ENCODE measurements around the gene PEPD.

PEPD gene

GRCh38 chr19:33510462-33511194 is 11.0 kb downstream of the PEPD start:
- DNase-seq = no peak

GRCh38 chr19:33509774-33510173 is 11.8 kb downstream of the PEPD start:
- no peak for DNase-seq

DNA sequence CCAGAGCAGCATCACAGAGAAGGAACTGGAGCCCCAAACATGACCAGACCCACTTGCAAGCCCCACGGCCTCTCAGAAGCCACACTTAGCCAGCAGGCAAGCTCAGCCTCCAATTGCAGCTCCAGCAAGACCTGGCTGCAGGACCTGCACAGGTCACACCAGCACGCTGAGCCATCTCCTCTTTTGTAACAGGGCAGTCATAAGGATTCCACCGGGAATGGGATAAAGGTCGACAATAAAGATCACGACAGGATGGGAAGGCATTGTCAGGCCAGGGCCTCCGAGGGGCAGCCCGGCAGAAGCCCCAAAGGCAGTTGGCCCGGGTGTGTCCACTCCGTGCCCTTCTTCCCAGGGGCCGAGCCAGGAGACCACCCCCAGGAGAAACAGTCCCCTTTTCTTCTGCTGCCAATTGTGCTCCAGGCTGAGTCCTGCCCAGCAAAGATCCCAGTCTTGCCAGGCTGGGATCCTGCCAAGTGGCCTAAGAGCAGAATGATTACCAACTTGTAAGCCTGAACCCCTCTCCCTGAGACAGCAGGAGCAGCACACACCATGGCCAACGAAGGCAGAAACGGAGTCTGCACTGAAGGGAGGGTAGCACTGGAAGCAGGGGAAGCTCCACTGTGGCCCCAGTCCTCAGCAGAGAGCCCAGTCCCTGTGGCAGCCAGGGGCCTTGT is 12.5 kb downstream of the PEPD start:
- no peak for DNase-seq

GRCh38 chr19:33508431-33508830 is 13.2 kb downstream of the PEPD start:
- no peak for DNase-seq

- no peak for DNase-seq
Observed at GRCh38 chr19:33508009-33508408, 13.6 kb downstream of the PEPD start.

- DNase-seq = no peak
Observed at GRCh38 chr19:33507021-33507956, 14.3 kb downstream of the PEPD start.

DNA sequence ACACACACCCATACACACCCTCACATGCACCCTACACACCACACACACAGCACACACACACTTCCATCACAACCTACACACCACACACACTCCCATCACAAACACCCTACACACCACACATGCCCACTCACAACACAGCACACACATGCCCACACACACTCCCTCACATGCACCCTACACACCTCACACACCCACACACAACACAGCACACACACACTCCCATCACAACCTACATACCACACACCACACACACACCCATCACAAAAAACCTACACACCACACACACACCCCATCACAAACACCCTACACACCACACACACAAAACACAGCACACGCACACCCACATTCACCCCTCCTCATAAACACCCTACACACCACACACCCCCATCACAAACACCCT is 15.1 kb downstream of the PEPD start:
- DNase-seq = no peak

- DNase-seq = no peak
Observed at GRCh38 chr19:33505823-33506222, 15.8 kb downstream of the PEPD start.

DNA sequence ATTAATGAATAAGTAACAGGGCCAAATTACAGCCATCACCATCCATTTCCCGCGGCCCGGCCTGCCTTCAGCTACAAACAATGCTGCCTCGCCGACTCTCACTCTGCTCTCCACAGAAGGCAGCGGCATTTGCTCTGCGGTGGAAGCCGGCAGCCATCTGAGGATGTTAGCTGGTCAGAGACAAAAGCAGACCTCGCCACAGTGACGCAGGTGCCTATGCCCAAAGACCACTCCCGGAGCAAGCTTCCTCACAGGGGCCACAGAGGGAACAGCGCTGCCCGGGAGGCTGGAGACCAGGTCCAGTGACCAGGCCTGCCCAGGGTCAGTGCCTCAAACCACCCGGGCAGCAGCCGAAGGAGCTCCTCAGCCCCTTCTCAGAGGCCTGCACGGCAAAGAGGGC is 16.4 kb downstream of the PEPD start:
- no peak for DNase-seq

DNA sequence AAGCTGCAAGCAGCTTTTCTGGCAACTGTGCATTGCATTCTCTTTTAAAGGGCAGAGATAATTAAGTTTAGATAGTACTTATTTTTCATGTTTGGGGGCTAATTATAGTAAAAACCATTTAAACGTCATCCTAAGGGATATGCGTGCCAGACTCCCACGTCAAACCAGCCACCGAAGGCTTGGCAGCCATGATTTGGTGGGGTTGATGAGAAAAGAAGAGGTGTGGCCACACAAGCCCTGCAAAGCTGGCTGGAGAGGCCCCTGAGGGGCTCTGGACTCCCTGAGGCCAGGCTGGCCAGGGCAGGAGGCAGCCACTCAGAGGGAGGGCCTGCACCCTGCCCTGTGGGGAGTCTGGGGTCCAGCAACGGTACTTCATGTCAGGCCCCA is 17.5 kb downstream of the PEPD start:
- DNase-seq = no peak

GRCh38 chr19:33503433-33504057 is 18.0 kb downstream of the PEPD start:
- no peak for DNase-seq

GRCh38 chr19:33503030-33503429 is 18.6 kb downstream of the PEPD start:
- DNase-seq = no peak

DNA sequence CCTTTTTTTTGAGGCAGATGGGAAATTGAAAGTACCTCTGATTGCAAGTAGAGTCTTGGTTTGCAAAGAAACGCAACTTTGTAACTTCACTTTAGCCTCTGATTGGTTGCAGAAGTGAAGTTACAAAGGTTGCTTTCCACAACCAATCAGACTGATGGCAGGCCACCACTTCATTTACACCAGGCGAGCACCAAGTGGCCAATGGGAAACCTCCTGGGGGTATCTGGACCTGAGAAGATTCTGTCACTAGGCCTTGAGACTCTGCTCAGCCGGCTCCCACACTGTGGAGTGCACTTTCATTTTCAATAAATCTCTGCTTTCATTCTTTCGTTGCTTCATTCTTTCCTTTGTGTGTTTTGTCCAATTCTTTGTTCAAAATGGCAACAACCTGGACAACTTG is 19.1 kb downstream of the PEPD start:
- DNase-seq = no peak

GRCh38 chr19:33501693-33502356 is 19.8 kb downstream of the PEPD start:
- DNase-seq = no peak

DNA sequence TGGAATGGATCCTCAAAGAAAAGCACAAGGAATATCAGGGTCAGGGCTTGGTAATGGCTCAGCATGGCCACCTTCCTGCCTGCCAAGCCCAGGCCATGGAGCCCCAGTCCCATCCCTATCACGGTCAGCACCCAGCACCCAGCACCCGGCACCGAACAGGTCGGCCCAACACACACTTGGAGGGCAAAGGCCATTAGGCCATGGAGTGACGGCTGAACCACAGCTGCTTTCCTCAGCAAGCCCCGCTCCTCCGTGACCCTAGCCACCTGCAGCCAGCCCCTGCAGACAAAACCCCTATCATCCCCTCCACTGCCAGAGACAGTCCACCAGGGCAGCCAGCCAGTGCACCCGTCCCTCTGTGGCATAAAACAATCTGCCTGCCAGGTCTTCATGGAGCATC is 20.6 kb downstream of the PEPD start:
- no peak for DNase-seq

GRCh38 chr19:33500586-33500985 is 21.0 kb downstream of the PEPD start:
- DNase-seq = no peak

GRCh38 chr19:33499671-33500506 is 21.7 kb downstream of the PEPD start:
- DNase-seq = no peak

- DNase-seq = no peak
Observed at GRCh38 chr19:33499248-33499647, 22.3 kb downstream of the PEPD start.

DNA sequence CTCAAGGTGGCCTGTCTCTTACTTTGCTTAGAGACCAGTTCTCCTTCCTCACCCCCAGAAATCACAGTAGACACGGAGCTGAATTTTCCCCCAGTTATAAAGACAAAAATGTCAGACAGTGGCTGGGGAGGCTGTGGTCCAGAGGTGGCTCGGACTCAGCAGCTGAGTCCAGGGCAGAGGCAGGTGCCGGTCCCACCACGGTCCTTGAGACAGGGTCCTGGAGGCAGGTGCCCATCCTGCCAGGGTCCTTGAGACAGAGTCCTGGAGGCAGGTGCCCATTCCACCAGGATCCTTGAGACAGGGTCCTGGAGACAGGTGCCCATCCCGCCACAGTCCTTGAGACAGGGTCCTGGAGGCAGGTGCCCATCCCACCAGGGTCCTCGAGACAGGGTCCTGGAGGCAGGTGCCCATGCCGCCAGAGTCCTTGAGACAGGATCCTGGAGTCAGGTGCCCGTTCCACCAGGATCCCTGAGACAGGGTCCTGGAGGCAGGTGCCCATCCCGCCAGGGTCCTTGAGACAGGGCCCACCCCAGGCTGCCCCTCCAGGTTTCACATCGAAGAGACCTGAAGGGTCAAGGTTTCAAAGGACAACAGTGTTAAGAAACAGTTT is 23.1 kb downstream of the PEPD start:
- DNase-seq = no peak

DNA sequence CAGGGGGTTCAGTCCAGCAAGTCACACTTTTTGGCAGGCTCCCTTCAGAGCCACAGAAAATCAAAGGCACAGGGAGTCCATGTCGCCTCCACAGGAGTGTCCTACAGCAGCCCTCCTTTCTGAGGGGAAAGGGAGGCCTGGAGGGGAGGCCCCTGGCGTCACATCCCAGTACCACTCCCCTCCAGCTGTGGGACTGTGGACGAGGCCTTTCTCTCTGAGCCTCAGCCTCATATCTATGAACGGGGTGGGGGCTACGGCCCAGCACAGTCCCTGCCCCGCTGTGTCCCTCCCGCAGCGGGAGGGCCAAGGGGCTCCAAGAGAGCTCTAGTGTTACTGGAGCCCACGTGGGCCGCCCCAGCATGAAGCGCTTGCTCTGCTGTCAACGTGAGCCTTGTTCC is 23.8 kb downstream of the PEPD start:
- DNase-seq = no peak

DNA sequence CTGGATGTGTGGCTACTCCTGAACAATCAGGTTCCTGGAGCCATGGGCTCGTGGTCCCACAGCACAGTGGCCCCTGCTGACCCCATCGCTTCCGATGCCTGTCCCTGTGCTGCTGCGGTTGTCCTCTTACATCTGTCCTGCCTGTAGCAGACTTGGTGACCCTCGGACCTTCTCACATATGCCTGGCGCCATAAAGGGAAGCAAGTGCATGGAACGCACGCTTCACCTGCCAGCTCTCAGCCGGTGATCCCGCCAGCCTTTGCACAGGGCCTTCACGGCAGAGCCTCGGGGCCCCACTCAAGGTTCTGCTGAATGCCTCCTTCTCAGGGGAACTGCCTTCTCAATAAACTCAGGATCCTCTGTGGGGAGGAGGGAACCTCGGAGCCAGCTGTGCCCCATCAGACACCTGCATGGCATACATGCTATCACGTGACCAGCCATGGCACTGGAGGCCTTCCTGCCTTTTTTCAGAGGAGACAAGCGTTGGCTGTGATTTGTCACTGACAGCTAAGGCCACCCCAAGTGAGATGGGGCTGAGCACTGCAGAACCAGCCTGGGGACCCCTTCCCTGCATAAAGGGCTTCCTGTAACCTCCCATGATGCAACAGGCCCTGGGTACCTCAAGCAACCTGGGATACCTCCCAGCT is 24.3 kb downstream of the PEPD start:
- no peak for DNase-seq
